Kidney (tissue), 14 donors: ENCODE results near the gene PRDM16. TPM values are rescaled to one million over a fixed set of nuclear protein-coding genes. Genes with fewer than 3 reads are reported as not detected.
A peak's percentile ranks its signal among the peaks of the same experiment; 100 is the strongest.

ENCODE experiments used
- DNase-seq, 5 donors: peaks; one replicate each; pipeline ENCODE4 v3.0.0-alpha.2; 2013 to 2020
- FAIRE-seq: peaks from 2 replicates; lab custom pipeline; 2012; peaks lifted over from hg19 to GRCh38; lab: Jason Lieb, UNC
- H3K27ac ChIP-seq, 2 donors: one replicate each; pipeline ENCODE4 v1.7.0; 2013; ENCODE audit warnings: low read depth in 2 of 2, low read length in 2 of 2, inconsistent platforms in 1 of 2
- H3K27me3 ChIP-seq: one replicate; pipeline ENCODE4 v1.7.1; 2013; ENCODE audit warnings: low read length, inconsistent platforms; ENCODE audit not compliant: control insufficient read depth, insufficient read depth
- H3K36me3 ChIP-seq, 3 donors: one replicate each; pipeline versions ENCODE4 v1.7.0 to v1.7.1; 2013; ENCODE audit warnings: low read length in 3 of 3, control low read depth in 1 of 3, inconsistent platforms in 1 of 3; ENCODE audit not compliant: insufficient read depth in 3 of 3, control insufficient read depth in 2 of 3
- H3K4me1 ChIP-seq, 3 donors: one replicate each; pipeline versions ENCODE4 v1.7.0 to v1.7.1; 2013; ENCODE audit warnings: low read length in 3 of 3, inconsistent platforms in 1 of 3, low read depth in 1 of 3; ENCODE audit not compliant: control insufficient read depth in 2 of 3, insufficient read depth in 2 of 3
- H3K4me3 ChIP-seq, 3 donors: one replicate each; pipeline versions ENCODE4 v1.7.0 to v1.8.1; 2013; ENCODE audit warnings: low read length in 3 of 3, control low read depth in 1 of 3, inconsistent platforms in 1 of 3
- H3K9ac ChIP-seq, 3 donors: one replicate each; pipeline versions ENCODE4 v1.7.0 to v1.7.1; 2013; ENCODE audit warnings: low read length in 3 of 3, control low read depth in 1 of 3, inconsistent platforms in 1 of 3
- H3K9me3 ChIP-seq, 3 donors: one replicate each; pipeline versions ENCODE4 v1.7.0 to v1.7.1; 2013; ENCODE audit warnings: low read length in 3 of 3, control low read depth in 1 of 3, inconsistent platforms in 1 of 3; ENCODE audit not compliant: control insufficient read depth in 2 of 3, insufficient read depth in 1 of 3
- CTCF ChIP-seq: IDR thresholded peaks from 3 replicates; pipeline ENCODE4 v1.5.1; 2012; ENCODE audit warnings: mild to moderate bottlenecking, moderate library complexity, borderline replicate concordance; ENCODE audit not compliant: insufficient read depth; ENCODE audit errors: extremely low read depth
- intact Hi-C: fragments of 100-400 bp; cut with DNase I; formaldehyde crosslinking; loops from one replicate; pipeline ENCODE4 v1.11.1; 2022
- polyA plus RNA-seq: library from polyadenylated mRNA; stranded (reverse); fragments of 350-450 nt; fragmentation: Illumina TruSeq; extraction: RNeasy Lipid Tissue Mini Kit (QIAGEN cat#74804); gene quantifications from one replicate; pipeline ENCODE4 v1.2.3, GENCODE V29; 2014; ENCODE audit warnings: low read depth, low replicate concordance; ENCODE audit not compliant: insufficient read depth
- total RNA-seq: library from RNA; stranded (reverse); fragmentation: NEBNext Ultra II Directional; extraction: Animal tissue kit (Norgen Biotek cat#: 25700); gene quantifications from one replicate; pipeline ENCODE4 v1.2.1, GENCODE V29; 2021
- donor health status: control.
- donor health status: control.
- donor health status: control.
- donor health status: control.
- donor health status: control.
- donor health status: DM: yes; HTN: yes; CAD: no.
- donor health status: Normal renal cell carcinoma (clear cell type).

The PRDM16 gene
- total and polyA plus RNA-seq, 2 donors from 2014 or later, result 3.0 to 21.9 TPM

DNA sequence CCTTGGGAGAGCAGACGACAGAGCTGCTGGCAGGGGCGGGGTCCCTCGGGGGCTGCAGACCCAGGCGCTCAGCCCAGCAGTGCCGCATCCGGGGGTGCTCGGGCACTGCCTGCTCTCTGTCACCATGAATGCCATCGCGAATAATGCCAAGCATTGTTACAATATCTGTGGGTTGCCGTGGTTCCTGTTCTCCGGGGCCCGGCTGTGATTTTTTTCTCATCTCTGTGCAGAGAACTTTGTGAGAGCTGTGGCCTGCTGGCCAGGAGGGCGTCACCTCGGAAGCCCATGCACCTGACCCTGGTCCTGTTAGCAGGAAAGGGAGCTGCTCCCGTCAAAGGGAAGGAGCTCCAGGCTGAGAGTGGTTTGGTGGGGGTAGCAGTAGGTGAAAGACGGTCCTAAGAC, 70.4 kb downstream of the PRDM16 start:
- H3K27me3 ChIP-seq, result peaks cover 27% of the 10 kb centered on the region
- FAIRE-seq, result no peak
- intact Hi-C loops, result no loop called here

GRCh38 chr1:3139871-3140361, 70.9 kb downstream of the PRDM16 start:
- Histone ChIP-seq H3K27me3 (peaks cover 27% of the 10 kb centered on the region), H3K36me3 (no peaks in the 10 kb centered on the region), H3K9me3 (no peaks in the 10 kb centered on the region), H3K9ac (no peak overlapping the region), H3K4me1 (no peaks in the 10 kb centered on the region), H3K4me3 (no peak overlapping the region), H3K27ac (no peak overlapping the region)
- intact Hi-C loops, result no loop called here
- DNase-seq (peak in 1 of 5 donors; percentile 35), FAIRE-seq (no peak)
- TF ChIP-seq CTCF, result no peak

More for the DNA sequence above, 70.4 kb downstream of the PRDM16 start:
- H3K4me1 ChIP-seq, result no peaks in the 10 kb centered on the region
- no peak for DNase-seq
- H3K36me3 ChIP-seq, result no peaks in the 10 kb centered on the region
- H3K4me3 ChIP-seq, result no peak overlapping the region
- H3K9ac ChIP-seq, result no peak overlapping the region
- no peak overlapping the region for H3K27ac ChIP-seq
- no peak for TF ChIP-seq CTCF
- no peaks in the 10 kb centered on the region for H3K9me3 ChIP-seq

DNA sequence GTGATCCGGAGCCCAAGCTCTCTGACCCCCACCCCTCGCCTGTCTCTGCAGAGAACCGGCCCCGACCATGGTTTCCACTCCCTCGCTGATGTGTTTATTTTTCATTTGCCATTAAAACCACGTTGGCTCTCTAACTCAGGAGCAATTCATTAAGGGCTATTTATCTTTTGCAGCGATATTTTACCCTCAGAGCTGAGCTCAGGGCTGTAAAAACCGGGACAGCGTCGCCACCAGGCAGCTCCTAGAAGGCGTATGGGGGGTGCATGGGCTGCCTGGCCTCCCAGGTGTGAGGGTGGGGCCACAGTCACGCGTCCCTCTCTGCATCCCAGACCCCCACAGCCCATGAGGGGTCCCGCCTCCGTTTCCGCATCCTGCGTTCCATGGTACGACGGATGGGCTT, 71.4 kb downstream of the PRDM16 start:
- Histone ChIP-seq H3K27me3 (peaks cover 27% of the 10 kb centered on the region), H3K4me1 (no peaks in the 10 kb centered on the region), H3K9ac (no peak overlapping the region), H3K4me3 (no peak overlapping the region), H3K36me3 (no peaks in the 10 kb centered on the region), H3K9me3 (no peaks in the 10 kb centered on the region), H3K27ac (no peak overlapping the region)
- TF ChIP-seq CTCF, result no peak
- no peak for FAIRE-seq
- intact Hi-C loops, result no loop called here
- DNase-seq, result peak in 1 of 5 donors; percentile 30

- DNase-seq (no peak), FAIRE-seq (no peak)
Observed at GRCh38 chr1:3141129-3141528, 72.1 kb downstream of the PRDM16 start.

More at GRCh38 chr1:3141129-3141528, 72.1 kb downstream of the PRDM16 start:
- H3K27ac ChIP-seq, result no peak overlapping the region
- TF ChIP-seq CTCF, result no peak
- no peaks in the 10 kb centered on the region for H3K4me1 ChIP-seq
- H3K36me3 ChIP-seq, result no peaks in the 10 kb centered on the region
- H3K27me3 ChIP-seq, result peaks cover 27% of the 10 kb centered on the region
- no peaks in the 10 kb centered on the region for H3K9me3 ChIP-seq
- H3K4me3 ChIP-seq, result no peak overlapping the region
- H3K9ac ChIP-seq, result no peak overlapping the region
- intact Hi-C loops, result no loop called here
